Activated CD4-positive, alpha-beta T cell treated with anti-CD3 and anti-CD28 coated beads, Interleukin-2, amount 10 ng/mL, durations not matched to agents 24 days and 14 days (primary cell): ENCODE data around the gene ATXN1L. TPM values are rescaled to one million over a fixed set of nuclear protein-coding genes. Genes with fewer than 3 reads are reported as not detected.
"Not testable (repeated sequence)": the region's sequence is repeated elsewhere in the genome, so short reads cannot be mapped to it uniquely, and the experiment has no call there.

ENCODE experiments used
- DNase-seq: peaks from one replicate; pipeline ENCODE4 v3.0.0; 2022
- H3K27ac Mint-ChIP-seq: one replicate; pipeline ENCODE4 v1.8.0; 2022; ENCODE audit warnings: mild to moderate bottlenecking, mixed read lengths
- H3K27me3 Mint-ChIP-seq: one replicate; pipeline ENCODE4 v1.8.0; 2022; ENCODE audit warnings: mixed read lengths
- H3K36me3 Mint-ChIP-seq: one replicate; pipeline ENCODE4 v1.8.0; 2022; ENCODE audit warnings: low read depth, mild to moderate bottlenecking, mixed read lengths
- H3K4me1 Mint-ChIP-seq: one replicate; pipeline ENCODE4 v1.8.0; 2021; ENCODE audit warnings: mixed read lengths
- H3K4me3 Mint-ChIP-seq: one replicate; pipeline ENCODE4 v1.8.0; 2022; ENCODE audit warnings: mild to moderate bottlenecking, moderate library complexity, mixed read lengths
- H3K9me3 Mint-ChIP-seq: one replicate; pipeline ENCODE4 v1.8.0; 2021; ENCODE audit warnings: mixed read lengths
- intact Hi-C: fragments of 100-400 bp; cut with micrococcal nuclease; formaldehyde crosslinking; loops from one replicate; pipeline ENCODE4 v1.15.1; 2023
- total RNA-seq: library from RNA; stranded (reverse); gene quantifications from 2 replicates; pipeline ENCODE4 v1.2.3, GENCODE V29; 2022

The ATXN1L gene
- total RNA-seq = 16.7 and 19.3 TPM in 2 replicates

GRCh38 chr16:71845639-71846430 is at the start of gene ATXN1L:
TSS of gene ATXN1L (plus strand) at chr16:71845976. CDS start at chr16:71849741, 3,765 bp downstream.
- Mint-ChIP-seq H3K27me3 (no peaks in the 10 kb centered on the region), H3K9me3 (no peaks in the 10 kb centered on the region), H3K27ac (peak within 1 kb of the TSS; percentile 97), H3K4me1 (peaks cover 45% of the 10 kb centered on the region), H3K36me3 (peaks cover 30% of the 10 kb centered on the region), H3K4me3 (peak within 1 kb of the TSS; percentile 96)
- intact Hi-C loops = loop anchor here (1.0 kb wide), 3 partner anchors 35 to 162 kb away; partner anchors contain the start of genes DHODH and IST1
- peak; percentile 99 for DNase-seq

DNA sequence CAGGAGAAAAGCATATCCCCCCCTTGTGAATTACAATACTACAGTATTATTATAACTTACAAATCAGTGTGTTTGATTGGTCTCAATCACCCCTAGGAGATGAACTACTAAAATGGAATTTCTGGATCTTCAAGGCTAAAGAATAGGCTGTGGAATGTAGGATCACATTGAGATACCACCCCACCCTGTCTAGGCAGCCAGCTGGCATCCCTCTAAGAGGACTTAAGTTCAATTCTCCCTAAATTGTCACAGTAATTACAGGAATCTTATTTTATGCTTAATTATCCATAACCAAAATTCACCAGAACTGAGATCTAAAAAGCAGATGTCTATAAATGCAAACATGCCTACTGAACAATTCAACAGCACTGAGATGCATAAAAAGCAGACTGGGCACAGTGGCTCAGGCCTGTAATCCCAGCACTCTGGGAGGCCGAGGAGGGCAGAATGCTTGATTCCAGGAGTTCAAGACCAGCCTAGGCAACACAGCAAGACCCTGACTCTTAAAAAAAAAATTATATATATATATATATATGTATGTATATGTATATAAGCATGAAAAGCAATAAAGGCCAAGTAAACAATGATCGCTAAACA is 49.2 kb upstream of the ATXN1L start:
- peaks cover 33% of the 10 kb centered on the region for H3K4me1 Mint-ChIP-seq
- peaks cover 30% of the 10 kb centered on the region for H3K36me3 Mint-ChIP-seq
- no peak for DNase-seq
- no peaks in the 10 kb centered on the region for H3K9me3 Mint-ChIP-seq
- H3K4me3 Mint-ChIP-seq = no peak overlapping the region
- H3K27me3 Mint-ChIP-seq = no peaks in the 10 kb centered on the region
- H3K27ac Mint-ChIP-seq = no peak overlapping the region
- intact Hi-C loops = loop anchor here (1.0 kb wide), 1 partner anchor 10 kb away; no protein-coding TSS in a partner anchor

DNA sequence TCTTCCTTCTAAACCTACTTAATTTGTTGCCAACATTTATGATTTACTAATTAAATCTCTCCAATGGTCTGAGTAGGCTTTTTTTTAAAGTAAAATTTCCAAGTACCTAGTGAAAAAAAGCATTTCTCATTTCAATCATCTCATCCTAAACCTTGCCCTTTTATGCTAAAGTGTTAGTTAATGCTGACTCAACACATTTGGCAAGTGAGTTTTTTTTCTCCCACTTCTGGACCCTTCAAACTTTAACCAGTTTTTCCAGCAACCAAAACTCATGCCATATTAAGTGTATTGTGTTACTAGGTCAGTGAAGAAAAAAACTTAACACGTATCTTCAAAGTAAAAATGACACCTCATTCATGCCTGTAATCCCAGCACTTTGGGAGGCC is 42.5 kb upstream of the ATXN1L start:
- DNase-seq = no peak
- no peaks in the 10 kb centered on the region for H3K27me3 Mint-ChIP-seq
- no peaks in the 10 kb centered on the region for H3K9me3 Mint-ChIP-seq
- intact Hi-C loops = loop anchor here (10.0 kb wide), 2 partner anchors 48 to 162 kb away; no protein-coding TSS in a partner anchor
- H3K27ac Mint-ChIP-seq = no peak overlapping the region
- peaks cover 21% of the 10 kb centered on the region for H3K4me1 Mint-ChIP-seq
- H3K4me3 Mint-ChIP-seq = no peak overlapping the region
- H3K36me3 Mint-ChIP-seq = peaks cover 29% of the 10 kb centered on the region

- Mint-ChIP-seq H3K27me3 (no peaks in the 10 kb centered on the region), H3K4me3 (peak overlapping the region; percentile 94), H3K27ac (peak overlapping the region; percentile 100), H3K4me1 (peaks cover 25% of the 10 kb centered on the region), H3K9me3 (no peaks in the 10 kb centered on the region), H3K36me3 (peaks cover 18% of the 10 kb centered on the region)
- intact Hi-C loops = loop anchor here (1.0 to 10.0 kb wide), 7 partner anchors 34 to 284 kb away; partner anchors contain the start of genes DHODH, DHX38, IST1 and TXNL4B
- DNase-seq = peak; percentile 66
These were observed 37.7 kb upstream of the ATXN1L start for GRCh38 chr16:71807905-71808592.

DNA sequence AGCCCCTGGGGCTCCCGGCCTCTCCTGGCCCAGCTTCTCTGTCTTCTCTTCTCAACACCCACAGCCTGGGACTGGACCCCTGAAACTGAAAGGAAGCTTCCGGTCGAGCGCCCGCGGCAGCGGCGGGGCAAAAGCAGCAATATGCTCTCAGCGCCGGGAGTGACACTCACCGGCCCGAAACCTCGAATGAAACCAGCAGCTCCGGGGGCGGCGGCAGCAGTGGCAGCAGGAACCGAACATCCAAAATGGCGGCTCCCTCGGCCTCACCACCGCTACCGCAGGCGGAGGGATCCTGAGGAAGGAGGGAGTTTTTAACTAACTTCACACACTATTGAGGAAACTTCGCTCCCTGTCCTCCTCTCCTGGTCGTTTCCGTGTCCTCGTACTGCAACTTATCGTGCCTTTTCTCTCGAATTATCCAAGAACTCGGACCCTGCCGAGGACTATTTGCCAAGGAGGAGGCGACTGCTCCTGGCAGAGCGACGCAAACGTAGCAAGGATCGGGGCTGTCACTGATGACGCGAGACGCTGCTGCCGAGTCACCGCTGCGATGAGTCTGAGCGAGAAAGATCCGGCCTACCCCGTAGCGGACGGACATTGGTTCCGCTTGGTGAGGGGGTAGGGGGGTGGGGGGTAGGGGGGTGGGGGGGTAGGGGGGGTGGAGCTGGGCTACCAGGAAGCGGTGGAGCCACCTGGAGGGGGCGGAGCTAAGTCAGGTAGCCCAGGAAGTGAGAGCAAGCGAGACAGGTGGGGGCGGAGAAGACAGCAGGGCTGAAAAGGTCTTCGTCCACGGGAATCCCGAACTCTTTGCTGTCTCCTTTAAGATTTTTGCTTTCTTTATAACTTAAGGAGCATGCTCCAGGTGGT is 37.0 kb upstream of the ATXN1L start, which contains the start of gene AP1G1:
Gene AP1G1, minus strand, starts transcription at position 242 of the 867 bp plus-strand sequence. CDS start 19,355 bp downstream, outside the sequence.
- Mint-ChIP-seq H3K9me3 (no peaks in the 10 kb centered on the region), H3K4me3 (peak within 1 kb of the TSS; percentile 94)

DNA sequence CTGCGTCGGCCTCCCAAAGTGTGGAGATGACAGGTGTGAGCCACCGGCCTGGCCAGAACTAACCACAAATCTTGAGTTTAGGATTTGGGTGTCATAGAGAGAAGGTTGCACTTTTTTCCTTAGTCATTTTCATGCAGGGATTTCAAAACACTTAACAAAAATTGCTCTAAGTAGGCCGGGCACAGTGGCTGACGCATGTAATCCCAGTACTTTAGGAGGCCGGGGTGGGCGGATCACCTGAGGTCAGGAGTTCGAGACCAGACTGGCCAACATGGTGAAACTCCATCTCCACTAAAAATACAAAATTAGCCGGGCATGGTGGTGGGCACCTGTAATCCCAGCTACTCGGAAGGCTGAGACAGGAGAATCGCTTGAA is 35.6 kb upstream of the ATXN1L start:
- Mint-ChIP-seq H3K4me3 (peak overlapping the region; percentile 94), H3K36me3 (peaks cover 10% of the 10 kb centered on the region), H3K27ac (peak overlapping the region; percentile 100), H3K4me1 (peaks cover 20% of the 10 kb centered on the region)
- DNase-seq, intact Hi-C loops, H3K9me3 Mint-ChIP-seq, H3K27me3 Mint-ChIP-seq: not testable (repeated sequence)

More for the DNA sequence above, 37.0 kb upstream of the ATXN1L start, which contains the start of gene AP1G1:
- Mint-ChIP-seq H3K27ac (peak within 1 kb of the TSS; percentile 100), H3K27me3 (no peaks in the 10 kb centered on the region), H3K36me3 (peaks cover 13% of the 10 kb centered on the region), H3K4me1 (peaks cover 20% of the 10 kb centered on the region)
- peak; percentile 97 for DNase-seq
- intact Hi-C loops = loop anchor here (1.0 to 10.0 kb wide), 10 partner anchors 9 to 283 kb away; partner anchors contain the start of genes DHODH, DHX38, IST1 and TXNL4B

- no peak overlapping the region for H3K27ac Mint-ChIP-seq
- intact Hi-C loops = no loop called here
- H3K4me1 Mint-ChIP-seq = peaks cover 18% of the 10 kb centered on the region
- DNase-seq = no peak
- peaks cover 10% of the 10 kb centered on the region for H3K36me3 Mint-ChIP-seq
- no peaks in the 10 kb centered on the region for H3K27me3 Mint-ChIP-seq
- no peak overlapping the region for H3K4me3 Mint-ChIP-seq
- no peaks in the 10 kb centered on the region for H3K9me3 Mint-ChIP-seq
These were observed 34.4 kb upstream of the ATXN1L start for GRCh38 chr16:71811261-71811803.

- H3K9me3 Mint-ChIP-seq, H3K36me3 Mint-ChIP-seq, intact Hi-C loops, H3K27me3 Mint-ChIP-seq, DNase-seq: not testable (repeated sequence)
- Mint-ChIP-seq H3K4me3 (peak overlapping the region; percentile 56), H3K4me1 (peaks cover 13% of the 10 kb centered on the region), H3K27ac (peak overlapping the region; percentile 91)
These were observed 28.6 kb upstream of the ATXN1L start for GRCh38 chr16:71817155-71817500.

DNA sequence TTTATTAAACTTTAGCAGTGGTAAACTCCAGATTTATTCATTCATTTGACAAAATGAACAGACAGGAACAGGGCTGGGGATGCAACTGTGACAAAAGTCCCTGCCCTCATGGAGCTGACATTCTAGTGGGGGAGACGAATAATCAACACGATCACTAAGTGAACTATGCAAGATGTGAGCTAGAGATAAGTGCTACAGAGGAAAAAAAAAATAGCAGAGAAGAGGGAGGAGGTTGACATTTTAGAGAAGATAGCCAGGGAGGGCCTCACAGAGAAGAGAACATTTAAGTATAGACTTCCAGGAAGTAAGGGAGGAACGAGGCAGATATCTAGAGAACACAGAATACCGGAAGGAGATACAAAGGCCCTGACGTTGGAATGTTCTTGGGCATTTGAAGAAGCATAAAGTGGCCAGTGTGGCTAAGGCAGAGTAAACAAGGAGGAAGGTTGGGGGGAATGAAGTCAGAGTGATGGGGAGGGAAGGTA is 19.2 kb upstream of the ATXN1L start:
- Mint-ChIP-seq H3K27me3 (no peaks in the 10 kb centered on the region), H3K4me3 (no peak overlapping the region), H3K4me1 (peaks cover 3% of the 10 kb centered on the region), H3K9me3 (peaks cover 8% of the 10 kb centered on the region), H3K27ac (no peak overlapping the region), H3K36me3 (peaks cover 13% of the 10 kb centered on the region)
- intact Hi-C loops = no loop called here
- DNase-seq = no peak

- intact Hi-C loops = no loop called here
- Mint-ChIP-seq H3K9me3 (peaks cover 8% of the 10 kb centered on the region), H3K27ac (no peak overlapping the region), H3K4me1 (peaks cover 7% of the 10 kb centered on the region), H3K36me3 (peaks cover 10% of the 10 kb centered on the region), H3K4me3 (no peak overlapping the region), H3K27me3 (no peaks in the 10 kb centered on the region)
- DNase-seq = no peak
These were observed 15.4 kb upstream of the ATXN1L start for GRCh38 chr16:71830359-71830758.

DNA sequence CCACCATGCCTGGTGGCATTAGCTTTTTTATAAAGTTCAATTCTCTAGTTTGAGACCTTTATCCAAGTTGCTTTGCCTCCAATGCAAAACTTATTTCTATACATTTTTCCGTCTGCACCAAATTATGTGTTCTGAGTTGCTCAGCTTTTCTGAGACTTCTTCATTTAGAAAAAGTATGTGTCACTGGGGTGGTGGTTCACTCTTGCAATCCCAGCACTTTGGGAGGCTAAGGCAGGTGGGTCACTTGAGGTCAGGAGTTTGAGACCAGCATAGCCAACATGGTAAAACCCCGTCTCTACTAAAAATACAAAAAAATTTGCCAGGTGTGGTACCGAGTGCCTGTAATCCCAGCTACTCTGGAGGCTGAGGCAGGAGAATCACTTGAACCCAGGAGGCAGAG is 14.1 kb upstream of the ATXN1L start:
- H3K27ac Mint-ChIP-seq, H3K27me3 Mint-ChIP-seq, H3K4me1 Mint-ChIP-seq, intact Hi-C loops, H3K9me3 Mint-ChIP-seq, H3K36me3 Mint-ChIP-seq, DNase-seq, H3K4me3 Mint-ChIP-seq: not testable (repeated sequence)

DNA sequence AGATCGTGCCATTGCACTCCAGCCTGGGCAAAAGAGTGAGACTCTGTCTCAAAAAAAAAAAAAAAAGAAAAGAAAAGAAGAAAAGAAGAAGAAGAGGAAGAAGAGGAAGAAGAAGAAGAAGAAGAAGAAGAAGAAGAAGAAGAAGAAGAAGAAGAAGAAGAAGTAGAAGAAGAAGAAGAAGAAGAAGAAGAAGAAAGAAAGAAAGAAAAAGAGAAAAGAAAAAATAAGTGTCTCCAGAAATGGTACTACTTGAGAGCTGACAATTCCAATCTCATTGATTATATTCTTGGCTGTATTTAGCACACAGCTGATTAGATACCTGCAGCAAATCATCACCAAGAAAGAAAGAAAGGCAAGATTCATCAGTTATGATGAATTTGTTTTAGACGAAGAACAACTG is 13.7 kb upstream of the ATXN1L start:
- DNase-seq, H3K4me3 Mint-ChIP-seq, intact Hi-C loops, H3K4me1 Mint-ChIP-seq, H3K27me3 Mint-ChIP-seq, H3K9me3 Mint-ChIP-seq, H3K36me3 Mint-ChIP-seq, H3K27ac Mint-ChIP-seq: not testable (repeated sequence)

GRCh38 chr16:71834291-71834690 is 11.5 kb upstream of the ATXN1L start:
- Mint-ChIP-seq H3K4me3 (no peak overlapping the region), H3K4me1 (peaks cover 4% of the 10 kb centered on the region), H3K27me3 (no peaks in the 10 kb centered on the region), H3K36me3 (no peaks in the 10 kb centered on the region), H3K9me3 (no peaks in the 10 kb centered on the region), H3K27ac (no peak overlapping the region)
- DNase-seq = no peak
- intact Hi-C loops = no loop called here
